ENCODE results near the gene ATG16L1. TPM values are rescaled to one million over a fixed set of nuclear protein-coding genes. Genes with fewer than 3 reads are reported as not detected.

The ATG16L1 gene

DNA sequence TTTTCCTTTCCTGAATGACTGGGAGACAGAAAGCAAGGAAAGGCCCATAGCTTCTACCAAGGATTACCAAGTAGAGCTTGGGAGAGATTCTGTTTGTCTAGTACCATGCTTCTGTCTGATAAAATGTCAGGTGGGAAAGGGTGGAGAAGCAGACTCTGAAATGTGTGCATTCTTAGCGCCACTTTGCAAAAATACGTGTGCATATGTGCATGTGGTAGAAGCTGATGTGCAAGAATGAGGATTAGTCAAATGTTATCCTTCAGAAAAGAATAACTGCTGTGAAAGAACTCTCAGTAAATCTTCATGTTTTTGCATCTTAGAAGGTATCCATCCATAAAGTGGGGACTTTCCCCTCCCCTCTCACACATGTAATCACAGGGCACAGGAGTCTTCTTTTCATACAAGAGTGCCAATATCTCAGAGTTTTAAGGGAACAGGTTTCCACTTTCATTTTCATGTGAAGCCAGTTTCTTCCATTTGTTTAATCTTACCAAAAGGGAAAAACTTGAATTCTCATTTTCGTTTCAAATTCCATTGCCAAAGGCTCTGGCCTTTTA is 87.4 kb downstream of the ATG16L1 start:
- Histone ChIP-seq H3K4me3 (ENCODE audit: low read length) (no peak overlapping the region), H3K27me3 (ENCODE audit: control insufficient read depth, insufficient read depth, low read length) (peaks cover 41% of the 10 kb centered on the region), H3K9me3 (replicated peaks; ENCODE audit: low read length) (no peaks in the 10 kb centered on the region), H3K4me2 (ENCODE audit: low read length) (no peak overlapping the region), H3K36me3 (ENCODE audit: insufficient read depth, low read length) (no peaks in the 10 kb centered on the region), H3K4me1 (ENCODE audit: control insufficient read depth, insufficient read depth, low read length) (no peaks in the 10 kb centered on the region), H3K9ac (ENCODE audit: low read depth, low read length) (no peak overlapping the region)

DNA sequence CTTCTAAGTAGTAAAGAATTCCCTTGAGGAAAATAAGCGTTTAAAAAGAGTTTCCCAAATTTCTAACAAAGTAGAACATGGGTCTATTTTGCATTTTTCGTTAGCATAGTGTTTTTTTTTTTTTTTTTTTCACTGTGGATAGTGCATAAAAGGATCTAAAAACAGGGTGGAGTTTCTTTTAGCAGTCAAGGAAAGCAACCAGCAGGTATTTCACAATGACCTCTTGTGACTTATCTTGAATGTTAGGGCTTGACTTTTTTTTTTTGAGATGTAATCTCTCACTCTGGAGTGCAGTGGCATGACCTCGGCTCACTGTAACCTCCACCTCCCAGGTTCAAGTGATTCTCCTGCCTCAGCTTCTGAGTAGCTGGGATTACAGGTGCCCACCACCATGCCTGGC is 88.0 kb downstream of the ATG16L1 start:
- Histone ChIP-seq H3K4me3 (ENCODE audit: low read length) (no peak overlapping the region), H3K36me3 (ENCODE audit: insufficient read depth, low read length) (no peaks in the 10 kb centered on the region), H3K4me2 (ENCODE audit: low read length) (no peak overlapping the region), H3K4me1 (ENCODE audit: control insufficient read depth, insufficient read depth, low read length) (no peaks in the 10 kb centered on the region), H3K9ac (ENCODE audit: low read depth, low read length) (no peak overlapping the region), H3K9me3 (replicated peaks; ENCODE audit: low read length) (no peaks in the 10 kb centered on the region), H3K27me3 (ENCODE audit: control insufficient read depth, insufficient read depth, low read length) (peaks cover 36% of the 10 kb centered on the region)

DNA sequence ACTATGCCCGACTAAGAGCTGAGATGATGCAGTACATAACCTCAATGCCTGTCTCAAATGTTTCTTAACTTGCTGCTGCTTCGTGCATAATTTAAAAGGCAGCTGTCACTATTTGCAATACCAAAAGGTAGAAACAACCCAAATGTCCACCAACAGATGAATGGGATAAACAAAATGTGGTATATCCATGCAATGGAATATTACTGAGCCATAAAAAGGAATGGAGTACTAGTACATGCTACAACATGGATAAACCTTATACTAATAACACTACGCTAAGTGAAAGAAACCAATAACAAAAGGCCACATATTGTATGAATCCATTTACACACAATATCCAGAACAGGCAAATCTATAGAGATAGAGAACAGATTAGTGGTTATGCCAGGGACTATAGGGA is 89.8 kb downstream of the ATG16L1 start:
- no peak overlapping the region for H3K4me2 ChIP-seq (ENCODE audit: low read length)
- no peaks in the 10 kb centered on the region for H3K36me3 ChIP-seq (ENCODE audit: insufficient read depth, low read length)
- no peaks in the 10 kb centered on the region for H3K9me3 ChIP-seq (replicated peaks; ENCODE audit: low read length)
- no peak overlapping the region for H3K9ac ChIP-seq (ENCODE audit: low read depth, low read length)
- no peak overlapping the region for H3K4me3 ChIP-seq (ENCODE audit: low read length)
- peaks cover 25% of the 10 kb centered on the region for H3K27me3 ChIP-seq (ENCODE audit: control insufficient read depth, insufficient read depth, low read length)
- H3K4me1 ChIP-seq (ENCODE audit: control insufficient read depth, insufficient read depth, low read length), result no peaks in the 10 kb centered on the region

GRCh38 chr2:233342301-233342700 is 90.8 kb downstream of the ATG16L1 start:
- peaks cover 21% of the 10 kb centered on the region for H3K27me3 ChIP-seq (ENCODE audit: control insufficient read depth, insufficient read depth, low read length)
- no peak overlapping the region for H3K4me3 ChIP-seq (ENCODE audit: low read length)
- H3K9ac ChIP-seq (ENCODE audit: low read depth, low read length), result no peak overlapping the region
- no peaks in the 10 kb centered on the region for H3K4me1 ChIP-seq (ENCODE audit: control insufficient read depth, insufficient read depth, low read length)
- H3K4me2 ChIP-seq (ENCODE audit: low read length), result no peak overlapping the region
- no peaks in the 10 kb centered on the region for H3K9me3 ChIP-seq (replicated peaks; ENCODE audit: low read length)
- no peaks in the 10 kb centered on the region for H3K36me3 ChIP-seq (ENCODE audit: insufficient read depth, low read length)

DNA sequence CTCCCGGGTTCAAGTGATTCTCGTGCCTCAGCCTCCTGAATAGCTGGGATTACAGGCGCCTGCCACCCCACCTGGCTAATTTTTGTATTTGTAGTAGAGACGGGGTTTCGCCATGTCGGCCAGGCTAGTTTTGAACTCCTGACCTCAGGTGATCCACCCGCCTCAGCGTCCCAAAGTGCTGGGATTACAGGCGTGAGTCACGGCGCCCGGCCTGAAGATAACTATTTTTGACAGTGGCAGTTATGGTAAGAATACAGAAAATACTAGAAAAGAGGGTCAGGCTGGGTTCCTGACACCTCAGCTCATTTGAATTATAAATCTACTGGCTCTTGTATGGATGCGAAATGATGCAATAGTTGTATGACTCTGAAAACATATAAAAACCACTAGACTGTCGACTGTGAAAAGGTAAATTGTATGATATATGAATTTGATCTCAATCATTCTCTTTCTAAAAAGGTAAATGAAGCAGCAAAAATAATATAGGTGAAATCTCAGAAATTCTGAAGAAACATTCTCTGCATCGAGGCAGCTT is 91.8 kb downstream of the ATG16L1 start:
- H3K4me1 ChIP-seq (ENCODE audit: control insufficient read depth, insufficient read depth, low read length), result no peaks in the 10 kb centered on the region
- no peak overlapping the region for H3K4me2 ChIP-seq (ENCODE audit: low read length)
- no peak overlapping the region for H3K4me3 ChIP-seq (ENCODE audit: low read length)
- H3K27me3 ChIP-seq (ENCODE audit: control insufficient read depth, insufficient read depth, low read length), result peaks cover 12% of the 10 kb centered on the region
- no peak overlapping the region for H3K9ac ChIP-seq (ENCODE audit: low read depth, low read length)
- no peaks in the 10 kb centered on the region for H3K9me3 ChIP-seq (replicated peaks; ENCODE audit: low read length)
- no peaks in the 10 kb centered on the region for H3K36me3 ChIP-seq (ENCODE audit: insufficient read depth, low read length)

Small RNA genes within 50 kb of the gene (small RNA-seq; reads per million reads assigned to genes)
- gene RN7SL32P, result not detected
- gene SCARNA5, result 89.2 reads per million, percentile 97 among the genes with 10 or more reads in this experiment
- gene SCARNA6, result 23.9 reads per million, percentile 94 among the genes with 10 or more reads in this experiment
